Central memory CD4-positive, alpha-beta T cell (primary cell): ENCODE measurements around the gene ARL14EPL.

ENCODE experiments used
- DNase-seq: peaks from one replicate; pipeline ENCODE4 v3.0.0; 2022
- total RNA-seq, 3 experiments: gene quantifications; one replicate each; lab custom pipeline; 2026; lab: John Stamatoyannopoulos, UW

The ARL14EPL gene
- 0 reads per million in 3 experiments for total RNA-seq

DNA sequence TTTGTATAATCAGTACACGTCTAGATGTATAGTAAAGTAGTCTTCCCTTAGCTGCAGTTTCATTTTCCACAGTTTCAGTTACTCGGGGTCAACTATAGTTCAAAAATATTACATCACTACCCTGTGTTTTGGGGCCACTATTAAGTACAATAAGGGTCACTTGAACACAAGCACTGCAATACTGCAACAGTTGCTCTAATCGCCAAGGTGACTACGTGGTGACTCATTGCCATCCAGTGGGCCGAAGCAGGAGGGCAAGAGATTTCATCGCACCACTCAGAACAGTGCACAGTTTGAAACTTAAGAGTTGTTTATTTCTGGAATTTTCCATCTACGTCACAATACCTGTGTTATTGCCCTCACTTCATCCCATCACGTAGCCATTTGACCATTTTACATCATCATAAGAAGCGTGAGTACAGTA lies at the start of gene ARL14EPL:
Gene ARL14EPL, plus strand, starts transcription at position 379 of the 424 bp plus-strand sequence. CDS start 18,994 bp downstream, outside the sequence.
- no peak for DNase-seq

GRCh38 chr5:115983519-115983918 lies 48.8 kb upstream of the ARL14EPL start:
- no peak for DNase-seq

GRCh38 chr5:115985802-115986757 lies 46.2 kb upstream of the ARL14EPL start:
- no peak for DNase-seq

DNA sequence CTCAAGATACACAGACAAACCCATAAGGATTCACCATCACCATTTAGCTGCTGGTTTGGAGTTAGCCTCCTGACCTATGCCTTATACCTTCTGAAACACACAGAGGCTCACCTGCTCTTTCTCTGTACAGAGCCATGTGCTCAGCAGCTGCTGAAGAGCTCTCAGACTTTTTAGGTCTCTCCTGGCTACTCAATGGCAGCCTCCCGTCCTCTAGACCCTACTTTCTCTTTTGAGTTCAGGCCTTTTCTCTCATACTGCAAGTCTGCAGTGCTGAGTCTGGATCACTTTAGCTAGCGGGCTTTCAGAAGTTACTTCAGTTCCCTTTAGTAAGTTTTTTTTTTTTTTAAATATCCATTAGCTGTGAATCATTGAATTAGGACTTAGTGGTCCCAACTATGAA lies 44.3 kb upstream of the ARL14EPL start:
- DNase-seq = no peak

DNA sequence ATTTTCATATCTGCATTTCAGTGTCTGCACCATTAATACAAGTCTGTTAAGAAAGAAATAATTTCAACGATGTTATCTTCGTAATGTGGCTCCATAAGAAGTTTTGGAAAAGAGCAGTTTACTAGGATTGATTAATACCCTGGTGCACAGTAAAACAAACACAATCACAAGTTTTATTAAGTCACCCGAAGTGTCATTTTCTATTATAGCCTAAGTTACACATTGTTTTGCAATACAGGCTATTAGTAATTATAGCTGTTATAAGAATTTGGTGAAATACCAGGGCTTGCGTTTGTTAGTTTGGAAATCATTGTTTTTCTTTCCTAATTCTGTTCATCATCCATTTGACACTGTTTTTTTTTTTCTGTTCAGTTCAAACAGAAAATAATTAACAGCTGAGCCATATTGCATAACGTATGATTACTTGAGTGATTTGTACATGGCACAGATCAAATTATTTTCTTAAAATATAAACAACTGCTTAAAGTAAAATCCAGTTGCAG lies 39.4 kb upstream of the ARL14EPL start:
- DNase-seq = no peak

GRCh38 chr5:115995351-115995750 lies 36.9 kb upstream of the ARL14EPL start:
- no peak for DNase-seq

- DNase-seq = no peak
Observed at GRCh38 chr5:116002116-116002906, 30.0 kb upstream of the ARL14EPL start.

DNA sequence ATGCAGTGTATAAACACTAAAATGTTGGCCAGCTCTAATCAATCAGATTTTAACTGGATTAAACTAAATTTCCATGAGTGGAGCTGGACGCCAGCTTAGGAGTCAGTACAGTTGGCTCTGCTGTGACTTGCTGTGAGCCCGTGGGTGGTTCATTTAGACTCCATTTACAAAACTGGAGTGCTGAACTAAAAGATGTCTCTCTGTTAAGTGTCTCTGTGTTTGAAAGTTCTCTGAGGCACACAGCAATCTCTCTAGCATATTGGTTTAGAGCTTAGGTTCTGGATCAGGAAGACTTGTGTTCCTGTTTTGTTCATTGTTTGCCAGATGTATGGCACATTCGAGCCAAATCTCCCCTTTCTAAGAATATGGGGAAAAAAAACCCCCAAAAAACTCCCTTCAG lies 28.0 kb upstream of the ARL14EPL start:
- DNase-seq = no peak

DNA sequence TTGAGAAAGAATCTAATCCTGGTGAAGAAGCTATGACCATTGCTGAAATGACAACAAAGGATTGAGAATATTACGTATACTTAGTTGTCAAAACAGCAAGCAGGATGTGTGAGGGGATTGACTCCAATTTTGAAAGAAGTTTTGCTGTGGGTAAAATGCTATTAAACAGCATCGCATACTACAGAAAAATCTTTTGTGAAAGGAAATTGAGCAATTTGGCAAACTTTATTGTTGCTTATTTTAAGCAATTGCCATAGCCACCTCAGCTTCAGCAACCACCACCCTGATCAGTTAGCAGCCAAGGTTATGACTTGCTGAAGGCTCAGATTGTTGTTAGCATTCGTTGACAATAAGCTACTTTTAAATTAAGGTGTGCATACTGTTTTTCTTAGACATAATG lies 22.5 kb upstream of the ARL14EPL start:
- DNase-seq = no peak

- no peak for DNase-seq
Observed at GRCh38 chr5:116011046-116011445, 21.2 kb upstream of the ARL14EPL start.

GRCh38 chr5:116013207-116013785 lies 19.0 kb upstream of the ARL14EPL start:
- DNase-seq = no peak

GRCh38 chr5:116013936-116014335 lies 18.3 kb upstream of the ARL14EPL start:
- no peak for DNase-seq

- DNase-seq = no peak
Observed at GRCh38 chr5:116023619-116024018, 8.7 kb upstream of the ARL14EPL start.

- no peak for DNase-seq
Observed at GRCh38 chr5:116025866-116026265, 6.4 kb upstream of the ARL14EPL start.

GRCh38 chr5:116032991-116033390 lies 719 bp downstream of the ARL14EPL start:
- DNase-seq = no peak

DNA sequence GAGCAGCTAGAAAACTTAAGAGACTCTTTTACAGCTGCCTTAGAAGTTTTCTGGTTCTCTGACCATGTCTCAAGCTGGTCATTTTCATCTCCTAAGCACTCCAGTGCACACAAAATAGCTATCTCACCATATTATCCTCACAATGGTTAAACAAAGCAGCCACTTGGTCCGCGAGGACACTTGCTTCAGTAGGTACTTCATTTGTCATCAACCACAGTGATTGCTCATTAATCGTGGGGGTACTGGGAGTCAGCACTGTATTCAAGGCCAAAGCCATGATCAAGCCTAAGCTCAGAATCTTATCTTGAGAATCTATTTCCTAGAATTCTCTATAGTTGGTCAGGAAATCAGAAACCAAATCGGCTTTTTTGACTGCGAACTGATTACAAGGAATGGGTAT lies 2.9 kb downstream of the ARL14EPL start:
- no peak for DNase-seq

- DNase-seq = no peak
Observed at GRCh38 chr5:116037236-116037822, 5.1 kb downstream of the ARL14EPL start.

DNA sequence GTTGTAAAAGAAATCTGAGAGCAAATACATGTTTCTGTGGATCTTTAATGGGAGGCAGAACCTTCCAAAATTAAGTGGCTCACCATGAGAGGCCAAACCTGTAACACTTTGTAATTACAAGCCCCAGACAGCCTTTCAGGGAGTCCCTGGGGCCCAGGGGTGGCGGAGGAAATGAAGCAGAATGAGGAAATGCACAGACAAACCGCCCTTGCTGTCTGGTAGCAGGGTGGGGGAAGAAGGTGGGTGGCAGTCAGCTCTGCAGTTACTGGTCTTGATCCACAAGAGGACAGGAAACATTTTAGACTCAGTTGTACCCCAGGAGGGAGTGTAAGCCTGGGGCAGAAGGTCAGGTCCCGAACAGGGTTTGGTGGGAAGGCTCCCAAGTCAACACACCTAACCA lies 6.5 kb downstream of the ARL14EPL start:
- DNase-seq = no peak

GRCh38 chr5:116042375-116042774 lies 10.1 kb downstream of the ARL14EPL start:
- DNase-seq = no peak

- DNase-seq = no peak
Observed at GRCh38 chr5:116044073-116044472, 11.8 kb downstream of the ARL14EPL start.

DNA sequence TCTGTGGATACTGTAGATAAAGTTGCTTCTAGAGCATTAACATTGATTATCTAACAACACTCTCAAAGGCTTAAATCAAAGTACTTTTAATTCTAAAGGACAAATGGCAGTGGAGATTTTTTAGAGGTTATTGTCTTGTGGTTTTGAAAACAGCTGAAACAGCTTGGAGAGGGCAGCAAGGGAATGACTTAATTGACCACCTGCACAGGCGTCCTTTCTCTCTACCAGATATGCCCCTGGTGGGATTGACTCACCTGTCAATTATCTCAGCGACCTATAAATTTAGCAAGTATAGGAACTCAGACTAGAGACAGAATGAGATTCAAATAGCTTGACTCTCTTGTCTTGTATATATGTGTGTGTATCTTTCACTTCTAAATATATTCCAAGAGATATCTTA lies 13.5 kb downstream of the ARL14EPL start:
- DNase-seq = no peak

GRCh38 chr5:116046261-116046660 lies 14.0 kb downstream of the ARL14EPL start:
- no peak for DNase-seq

- no peak for DNase-seq
Observed at GRCh38 chr5:116046823-116047222, 14.6 kb downstream of the ARL14EPL start.
